GM10847 (cell line): ENCODE measurements around the gene HKDC1.

Source experiments
- POLR2A ChIP-seq: IDR thresholded peaks from 2 replicates; pipeline ENCODE4 v1.6.1; 2011; ENCODE audit not compliant: insufficient read length; ENCODE audit errors: extremely low read depth

Gene HKDC1

GRCh38 chr10:69316313-69317059 is 96.4 kb downstream of the HKDC1 start:
- no peak for TF ChIP-seq POLR2A
